Measurements from ENCODE around the gene DLX6.

- TF ChIP-seq SIN3A (IDR thresholded peaks at IDR 0.05; ENCODE audit: borderline replicate concordance, insufficient read depth, low read length): no peak
- no peak for TF ChIP-seq TAF1 (IDR thresholded peaks at IDR 0.05; ENCODE audit: borderline replicate concordance, insufficient read depth, low read length)
- no peak for TF ChIP-seq REST (IDR thresholded peaks at IDR 0.05; ENCODE audit: insufficient read depth in 1 of 2, low read depth in 2 of 2, low read length in 2 of 2)
Measured at GRCh38 chr7:96985992-96986391, 19.4 kb upstream of the DLX6 start.
